Cortex of kidney (tissue), 1 donor: ENCODE results near the gene LTBP4.

Experiments used
- DNase-seq: peaks from one replicate; lab custom pipeline; 2025; lab: John Stamatoyannopoulos, UW

LTBP4 gene

DNA sequence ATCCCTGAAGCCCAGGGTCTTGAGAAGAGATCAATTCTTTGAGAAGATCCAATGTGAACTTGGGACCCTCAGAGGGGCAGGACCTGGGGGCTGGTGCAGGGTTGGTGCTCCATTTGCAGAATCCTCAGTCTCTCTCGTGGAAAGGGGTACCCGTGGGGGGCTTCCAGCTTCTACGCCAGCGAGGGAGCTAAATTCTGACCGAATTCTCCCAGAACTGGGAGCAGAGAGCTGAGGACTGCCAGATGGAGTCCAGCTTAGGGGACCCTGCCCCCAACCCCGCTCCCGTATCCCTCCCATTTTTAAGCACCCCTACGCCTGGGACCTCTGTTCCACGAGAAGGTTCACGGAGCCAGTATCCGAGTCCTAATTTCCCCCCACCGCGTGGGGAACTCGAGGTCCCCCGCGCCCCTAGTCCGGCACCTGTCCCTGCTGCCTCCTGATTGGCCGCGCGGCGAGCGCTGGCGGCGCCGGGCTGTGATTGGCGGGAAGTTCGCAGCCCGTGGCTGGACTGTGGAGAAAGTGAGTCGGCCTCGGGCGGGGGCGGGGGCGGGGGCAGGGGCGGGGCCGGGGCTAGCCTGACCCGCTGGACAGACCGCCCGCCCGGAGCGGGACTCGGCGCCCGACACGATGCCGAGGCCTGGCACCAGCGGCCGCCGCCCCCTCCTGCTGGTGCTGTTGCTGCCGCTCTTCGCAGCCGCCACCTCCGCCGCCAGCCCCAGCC is 4.4 kb upstream of the LTBP4 start:
- DNase-seq = no peak

DNA sequence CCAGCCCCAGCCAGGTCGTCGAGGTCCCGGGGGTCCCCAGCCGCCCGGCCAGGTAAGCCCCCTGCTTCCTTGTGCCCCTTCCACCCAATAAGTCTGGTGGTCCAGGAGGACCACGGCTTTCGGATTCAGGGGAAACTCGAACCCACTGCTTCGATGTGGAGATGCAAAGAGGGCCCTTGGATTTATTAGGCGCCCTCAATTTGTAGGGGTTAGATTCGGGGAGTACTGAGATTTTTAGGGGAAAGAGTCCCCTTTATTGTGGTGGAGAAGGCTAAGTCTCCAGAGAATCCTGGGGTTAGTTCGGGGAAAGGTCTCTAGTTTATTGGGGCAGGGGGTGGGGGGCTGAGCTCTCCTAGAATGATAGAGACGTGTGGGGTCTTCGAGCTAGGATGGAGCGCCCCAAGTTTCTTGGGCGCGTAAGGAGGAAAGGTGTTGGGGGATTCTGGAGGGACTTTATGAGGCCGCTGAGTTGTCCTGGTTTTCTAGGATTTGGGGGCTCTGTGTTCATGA is 3.8 kb upstream of the LTBP4 start:
- no peak for DNase-seq

DNA sequence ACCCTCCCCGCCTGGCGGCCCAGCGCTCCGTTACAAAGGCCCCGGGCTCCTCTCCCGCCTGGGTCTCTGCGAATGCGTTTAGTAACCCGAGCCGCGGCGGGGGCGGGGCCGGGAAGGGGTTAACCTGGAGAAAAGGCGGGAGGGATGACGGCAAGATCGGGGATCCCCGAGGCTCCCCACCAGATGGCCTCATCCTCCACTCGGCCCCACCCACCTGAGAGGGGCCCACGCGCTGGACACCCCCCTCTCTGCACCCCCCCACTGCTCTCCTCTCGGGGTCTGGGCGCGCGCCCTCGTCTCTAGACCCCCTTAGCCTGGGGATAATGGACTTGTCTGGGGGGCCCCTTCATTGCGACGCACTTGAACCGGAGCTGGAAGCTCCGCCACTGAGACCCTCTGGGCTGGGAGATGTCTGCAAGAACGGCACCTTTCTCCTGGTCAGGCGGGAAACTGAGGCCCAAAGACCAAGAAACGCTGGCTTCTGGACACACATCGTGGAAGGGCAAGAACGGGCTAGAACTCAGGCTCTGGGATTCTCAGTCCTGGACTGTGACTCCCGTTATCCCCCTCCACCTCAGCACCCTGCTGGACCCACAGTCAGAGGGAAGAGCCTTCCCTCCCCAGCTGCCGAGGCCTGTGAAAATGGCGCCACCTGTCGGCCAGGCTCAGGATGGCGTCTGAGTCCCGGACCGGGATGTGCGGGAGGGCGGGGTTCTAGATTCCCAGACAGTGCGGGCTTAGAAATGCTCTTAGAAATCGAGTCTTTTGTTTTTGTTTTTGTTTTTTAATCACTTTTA is 2.9 kb upstream of the LTBP4 start:
- no peak for DNase-seq

DNA sequence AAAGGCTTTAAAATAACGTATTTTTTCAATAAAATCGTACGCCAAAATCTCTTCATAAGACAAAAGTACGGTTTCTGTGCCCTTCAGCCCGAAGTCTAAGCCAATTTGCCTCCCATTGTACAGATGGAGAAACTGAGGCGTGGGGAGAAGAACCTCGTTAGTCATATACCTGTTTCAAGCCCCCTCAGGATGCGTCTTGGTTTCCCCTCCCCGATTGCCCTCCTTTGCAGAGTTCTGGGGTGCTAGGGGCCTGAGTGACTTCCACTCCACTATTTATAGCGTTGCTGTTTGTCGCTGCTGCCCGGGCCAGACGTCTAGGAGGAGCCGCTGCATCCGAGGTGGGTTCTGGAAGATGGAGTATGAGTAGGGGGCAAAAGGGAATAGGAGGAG is 2.3 kb upstream of the LTBP4 start:
- no peak for DNase-seq

DNA sequence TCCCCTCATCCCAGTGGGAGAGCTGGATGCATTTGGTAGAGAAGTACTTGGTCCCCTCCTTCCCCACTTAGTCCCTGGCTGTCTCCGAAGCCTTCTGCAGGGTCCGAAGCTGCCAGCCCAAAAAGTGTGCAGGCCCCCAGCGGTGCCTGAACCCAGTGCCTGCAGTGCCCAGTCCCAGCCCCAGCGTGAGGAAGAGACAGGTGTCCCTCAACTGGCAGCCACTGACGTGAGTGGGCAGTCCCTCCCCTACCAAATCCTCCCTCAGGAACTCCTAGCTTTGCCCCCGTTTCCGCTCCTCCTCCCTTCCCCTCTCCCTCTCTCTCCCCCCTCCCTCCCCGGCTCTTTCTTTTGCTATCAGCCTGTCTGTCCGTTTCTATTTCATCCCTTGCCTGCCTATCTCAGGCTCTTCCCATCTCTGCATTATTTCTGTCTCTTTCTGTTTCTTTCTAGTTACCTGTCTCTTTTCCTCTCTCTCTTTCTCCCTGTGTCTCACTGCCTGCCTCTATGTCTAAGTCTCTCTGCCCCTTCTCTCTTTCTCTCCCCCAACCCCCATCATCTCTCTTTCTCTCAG is 1.8 kb upstream of the LTBP4 start:
- no peak for DNase-seq

DNA sequence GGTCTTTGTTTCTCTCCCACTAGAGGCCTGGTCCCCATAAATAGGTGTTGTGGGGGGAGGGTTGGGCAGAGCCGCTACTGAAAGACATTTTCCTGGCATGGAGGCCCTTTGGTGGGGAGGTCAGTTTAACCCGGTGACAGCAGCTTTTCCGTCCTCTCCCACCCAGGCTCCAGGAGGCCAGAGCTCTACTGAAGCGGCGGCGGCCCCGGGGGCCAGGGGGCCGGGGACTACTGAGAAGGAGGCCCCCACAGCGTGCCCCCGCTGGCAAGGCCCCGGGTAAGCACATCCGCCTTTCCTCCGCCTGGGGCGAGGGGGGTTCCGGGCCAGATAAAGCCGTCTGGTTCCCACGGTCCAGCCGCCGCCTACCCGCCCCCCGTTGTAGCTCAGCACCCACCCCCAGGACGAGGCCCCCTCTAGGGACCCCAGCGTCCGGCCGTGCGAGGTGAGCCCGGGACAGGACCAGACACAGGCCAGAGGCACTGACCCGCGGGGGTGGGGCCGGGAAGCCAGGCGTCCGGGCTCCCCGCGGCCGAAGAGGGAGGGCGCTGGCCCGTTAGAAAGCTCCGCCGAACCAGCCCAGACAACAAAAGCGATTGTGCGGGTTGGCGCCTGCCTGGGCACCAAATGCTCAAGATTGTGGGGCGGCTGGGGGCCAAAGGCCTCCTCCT is 1.1 kb upstream of the LTBP4 start:
- DNase-seq = no peak

DNA sequence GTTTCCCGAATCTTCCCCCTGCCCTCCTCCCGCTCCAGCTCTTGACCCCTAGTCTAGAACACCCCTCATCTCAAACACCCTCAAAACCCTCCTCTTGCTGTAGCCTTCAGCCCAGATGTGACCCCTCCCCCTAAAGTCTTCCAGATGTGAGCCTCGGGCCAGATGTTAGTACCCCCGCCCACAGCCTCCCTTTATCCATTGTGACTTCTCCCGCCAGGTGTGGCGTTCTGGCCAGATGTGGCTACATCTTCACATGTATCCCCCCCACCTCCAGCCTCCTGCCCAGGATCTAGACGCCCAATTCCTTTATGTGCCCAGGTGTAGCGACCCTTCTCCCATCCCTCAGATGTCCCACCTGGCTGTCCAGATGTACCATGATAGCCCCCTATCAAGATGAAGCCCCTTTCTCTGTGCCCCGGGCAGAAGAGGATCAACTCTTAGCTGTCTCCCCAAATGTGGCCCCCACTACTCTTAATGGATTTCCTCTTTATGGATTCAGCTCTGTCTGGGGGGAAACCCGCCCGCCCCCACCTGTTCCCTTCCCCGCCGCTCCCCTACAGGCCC is 517 bp upstream of the LTBP4 start:
- no peak for DNase-seq

DNA sequence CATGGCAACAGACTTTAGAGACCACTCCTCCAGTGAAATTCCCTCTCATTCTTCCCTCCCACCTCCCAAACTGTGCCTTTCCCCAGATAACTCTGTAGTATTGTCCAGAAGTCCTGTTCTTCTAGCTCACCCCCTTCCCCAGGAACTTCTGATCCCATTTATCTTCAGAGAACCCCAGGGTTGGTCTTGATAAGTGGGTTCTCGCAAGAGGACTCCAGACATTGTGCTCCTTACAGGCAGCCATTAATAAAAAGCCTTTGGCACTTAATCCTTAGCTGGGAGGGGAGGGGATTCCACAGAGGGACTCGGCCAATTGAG is 1.9 kb downstream of the LTBP4 start:
- no peak for DNase-seq

DNA sequence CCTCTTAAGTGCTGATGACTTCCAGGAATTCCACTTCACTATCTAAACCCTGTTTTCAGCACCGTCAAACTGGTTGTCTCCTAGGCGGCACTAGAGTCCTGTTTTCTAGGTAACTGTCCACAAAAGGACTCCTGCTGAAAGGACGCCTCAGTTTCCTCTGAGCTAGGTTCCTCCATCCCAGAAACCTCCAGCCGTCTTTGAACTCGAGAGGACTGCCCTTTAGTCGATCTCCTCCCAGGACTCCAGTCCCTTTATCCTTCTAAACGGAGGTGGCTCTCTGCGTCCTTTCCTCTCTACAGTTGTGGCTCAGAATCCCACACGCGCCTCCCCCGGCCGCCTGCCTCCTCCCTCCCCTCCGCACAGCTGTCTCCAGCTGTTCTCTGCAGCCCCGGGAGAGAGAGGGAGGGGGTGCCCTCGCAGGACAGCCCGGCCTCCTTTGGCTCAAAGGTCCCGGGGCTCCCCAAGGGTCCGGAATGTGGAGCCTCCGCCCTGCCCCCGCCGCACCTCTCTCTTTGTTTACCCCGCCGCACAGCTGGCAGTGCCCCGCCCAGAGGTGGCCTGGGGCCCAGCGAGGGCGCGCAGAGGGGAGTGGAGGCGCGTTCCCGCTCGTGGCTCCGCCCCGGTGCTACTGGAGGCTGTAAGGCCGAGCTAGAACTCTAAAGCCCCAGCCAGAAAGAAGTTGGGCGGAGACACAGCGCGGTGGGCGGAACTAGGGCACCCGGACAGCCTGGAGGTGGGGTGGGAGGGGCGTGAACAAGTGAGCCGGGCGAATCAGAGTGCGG is 2.4 kb downstream of the LTBP4 start:
- no peak for DNase-seq

DNA sequence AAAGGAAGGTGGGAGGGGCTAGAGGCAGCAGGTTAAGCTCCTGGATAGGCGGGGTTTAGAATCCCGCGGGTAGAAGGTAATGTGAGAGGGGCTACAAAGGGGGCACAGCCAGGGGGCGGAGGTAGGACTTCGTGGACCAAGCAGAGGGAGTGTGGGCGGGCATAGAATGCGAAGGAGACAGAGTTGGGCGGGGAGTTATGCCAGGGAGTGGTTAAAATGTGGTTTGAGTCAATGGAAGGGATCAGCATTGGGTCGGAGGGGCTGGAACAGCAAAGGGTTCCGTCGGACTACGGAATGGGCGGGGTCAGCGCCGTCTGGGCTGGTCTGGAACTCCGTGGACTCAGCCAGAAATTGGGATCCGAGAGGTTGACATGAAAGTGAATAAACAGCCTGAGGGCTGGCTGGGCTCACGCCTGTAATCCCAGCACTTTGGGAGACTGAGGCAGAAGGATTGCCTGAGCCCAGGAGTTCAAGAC is 3.0 kb downstream of the LTBP4 start:
- no peak for DNase-seq

DNA sequence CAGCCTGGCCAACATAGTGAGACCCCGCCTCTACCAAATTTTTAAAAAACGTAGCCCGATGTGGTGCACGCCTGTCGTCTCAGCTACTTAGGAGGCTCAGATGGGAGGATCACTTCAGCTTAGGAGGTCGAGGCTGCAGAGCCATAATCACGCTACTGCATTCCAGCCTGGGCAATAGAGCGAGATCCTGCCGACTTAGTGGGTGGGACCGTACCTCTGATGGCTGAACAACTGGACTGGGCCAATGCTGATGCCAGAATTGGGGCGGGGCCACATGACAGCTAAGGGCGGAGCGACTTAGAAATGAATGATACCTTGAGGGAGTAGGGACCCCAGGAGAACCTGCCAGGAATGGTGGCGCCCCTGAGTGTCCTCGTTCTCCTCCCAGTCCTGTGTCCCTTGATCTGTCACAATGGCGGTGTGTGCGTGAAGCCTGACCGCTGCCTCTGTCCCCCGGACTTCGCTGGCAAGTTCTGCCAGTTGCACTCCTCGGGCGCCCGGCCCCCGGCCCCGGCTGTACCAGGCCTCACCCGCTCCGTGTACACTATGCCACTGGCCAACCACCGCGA is 3.6 kb downstream of the LTBP4 start:
- no peak for DNase-seq

DNA sequence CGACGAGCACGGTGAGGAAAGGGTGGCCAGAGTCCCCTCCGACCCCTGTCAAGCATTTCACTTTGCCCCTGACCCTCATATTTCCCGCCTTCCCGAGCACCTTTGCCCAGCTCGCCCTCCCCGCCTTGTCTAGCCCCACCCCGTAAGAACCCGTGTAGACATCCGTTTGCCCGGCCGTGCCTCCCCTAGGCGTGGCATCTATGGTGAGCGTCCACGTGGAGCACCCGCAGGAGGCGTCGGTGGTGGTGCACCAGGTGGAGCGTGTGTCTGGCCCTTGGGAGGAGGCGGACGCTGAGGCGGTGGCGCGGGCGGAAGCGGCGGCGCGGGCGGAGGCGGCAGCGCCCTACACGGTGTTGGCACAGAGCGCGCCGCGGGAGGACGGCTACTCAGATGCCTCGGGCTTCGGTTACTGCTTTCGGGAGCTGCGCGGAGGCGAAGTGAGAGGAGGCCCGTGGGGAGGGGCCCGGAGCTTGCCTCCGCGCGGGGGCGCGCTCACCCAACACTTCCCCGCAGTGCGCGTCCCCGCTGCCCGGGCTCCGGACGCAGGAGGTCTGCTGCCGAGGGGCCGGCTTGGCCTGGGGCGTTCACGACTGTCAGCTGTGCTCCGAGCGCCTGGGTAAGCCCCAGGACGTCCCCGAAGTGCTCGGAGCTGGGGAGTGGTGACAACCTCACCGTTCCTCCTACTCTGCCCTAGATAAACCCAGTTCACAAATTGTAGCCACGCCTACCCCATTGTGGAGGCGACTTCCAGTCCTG is 4.2 kb downstream of the LTBP4 start:
- DNase-seq = no peak

DNA sequence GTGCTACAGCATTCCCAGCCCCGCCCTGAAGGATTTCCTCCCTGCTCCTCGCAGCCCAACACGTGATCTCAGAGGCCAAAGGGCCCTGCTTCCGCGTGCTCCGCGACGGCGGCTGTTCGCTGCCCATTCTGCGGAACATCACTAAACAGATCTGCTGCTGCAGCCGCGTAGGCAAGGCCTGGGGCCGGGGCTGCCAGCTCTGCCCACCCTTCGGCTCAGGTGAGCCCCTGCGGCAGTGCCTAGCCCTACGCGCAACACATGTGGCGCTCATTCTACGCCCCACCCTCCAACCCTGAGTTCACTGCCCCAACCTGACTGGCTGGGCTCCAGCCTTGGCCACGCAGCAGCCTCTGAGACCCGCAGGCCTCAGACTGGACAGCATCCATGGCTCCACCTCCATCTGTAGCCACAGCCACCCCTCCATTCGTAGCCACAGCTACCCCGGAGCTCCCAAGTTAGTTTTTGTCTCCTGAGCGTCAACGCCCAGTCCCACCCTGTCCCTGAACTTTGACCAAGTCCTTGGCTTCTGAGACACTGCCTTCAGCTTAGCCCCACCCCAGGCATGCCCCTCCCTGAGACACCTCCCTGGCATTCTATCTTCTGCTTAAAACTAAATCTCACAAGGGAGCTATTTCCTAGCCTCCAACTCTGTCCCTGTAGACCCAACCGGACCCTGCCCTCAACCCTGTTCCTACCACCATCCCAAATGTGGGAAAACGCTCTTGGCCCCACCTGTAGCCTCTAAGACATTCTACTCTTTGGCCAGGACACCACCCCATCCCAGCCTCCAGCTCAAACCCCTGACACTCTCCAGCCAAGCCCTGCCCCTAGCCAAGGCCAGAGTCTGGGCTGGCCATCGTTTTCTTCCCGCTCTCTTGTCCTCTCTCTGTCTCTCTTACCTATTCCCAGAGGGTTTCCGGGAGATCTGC is 6.4 kb downstream of the LTBP4 start:
- DNase-seq = no peak

DNA sequence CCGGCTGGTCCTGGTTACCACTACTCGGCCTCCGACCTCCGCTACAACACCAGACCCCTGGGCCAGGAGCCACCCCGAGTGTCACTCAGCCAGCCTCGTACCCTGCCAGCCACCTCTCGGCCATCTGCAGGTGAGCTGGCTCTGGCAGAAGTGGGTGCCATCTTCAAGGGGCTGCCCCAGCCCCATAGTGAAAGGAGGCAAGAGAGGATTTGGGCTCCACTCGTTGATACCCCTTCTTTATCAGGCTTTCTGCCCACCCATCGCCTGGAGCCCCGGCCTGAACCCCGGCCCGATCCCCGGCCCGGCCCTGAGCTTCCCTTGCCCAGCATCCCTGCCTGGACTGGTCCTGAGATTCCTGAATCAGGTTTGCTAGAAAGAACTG is 7.1 kb downstream of the LTBP4 start:
- no peak for DNase-seq

DNA sequence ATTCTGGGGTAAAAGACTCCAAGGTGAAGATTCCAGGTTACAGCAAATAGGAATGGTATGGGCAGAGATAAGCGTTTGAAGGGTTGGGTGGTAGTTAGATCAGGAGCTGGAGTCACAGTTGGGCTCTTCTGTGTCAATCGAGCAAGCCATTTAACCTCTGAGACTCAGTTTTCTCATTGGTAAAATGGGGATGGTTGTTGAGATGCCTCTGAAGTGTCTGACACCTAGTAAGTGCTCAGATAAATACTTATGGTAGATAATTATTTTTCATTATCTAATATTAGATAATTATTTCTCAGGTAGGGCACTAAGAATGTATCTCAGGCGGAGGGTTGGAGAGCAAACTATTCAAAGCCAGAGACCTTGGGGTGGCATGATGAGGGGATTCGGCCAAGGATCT is 7.8 kb downstream of the LTBP4 start:
- no peak for DNase-seq

DNA sequence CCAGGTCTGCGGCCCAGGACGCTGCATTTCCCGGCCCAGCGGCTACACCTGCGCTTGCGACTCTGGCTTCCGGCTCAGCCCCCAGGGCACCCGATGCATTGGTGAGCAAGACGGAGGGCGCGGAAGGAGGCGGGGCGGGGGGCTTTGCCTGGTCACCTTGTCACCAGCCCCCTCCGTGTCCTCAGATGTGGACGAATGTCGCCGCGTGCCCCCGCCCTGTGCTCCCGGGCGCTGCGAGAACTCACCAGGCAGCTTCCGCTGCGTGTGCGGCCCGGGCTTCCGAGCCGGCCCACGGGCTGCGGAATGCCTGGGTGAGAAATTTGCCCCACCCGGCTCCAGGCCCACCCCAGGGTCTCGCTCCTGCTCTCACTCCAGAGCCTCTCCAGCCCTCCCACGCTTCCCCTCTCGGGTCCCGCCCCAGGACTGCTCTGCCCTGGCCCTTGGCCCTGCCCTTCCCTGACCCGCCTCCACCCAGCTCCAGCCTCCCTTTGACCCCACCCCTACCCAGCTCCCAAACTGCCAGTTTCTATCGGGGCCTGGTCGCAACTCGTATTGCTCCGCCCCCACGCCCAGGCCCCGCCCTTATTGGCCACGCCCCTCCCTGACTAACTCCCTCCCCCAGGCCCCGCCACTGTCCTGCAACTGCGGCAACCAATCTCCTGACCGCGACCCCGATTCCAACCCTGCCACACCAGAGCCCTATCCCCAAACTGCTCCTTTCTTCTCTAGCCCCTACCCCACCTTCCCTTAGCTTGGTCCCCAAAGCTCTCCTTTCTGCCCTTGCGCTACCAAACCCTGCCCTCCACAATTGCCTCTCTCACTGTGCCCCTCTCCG is 8.6 kb downstream of the LTBP4 start:
- DNase-seq = no peak

DNA sequence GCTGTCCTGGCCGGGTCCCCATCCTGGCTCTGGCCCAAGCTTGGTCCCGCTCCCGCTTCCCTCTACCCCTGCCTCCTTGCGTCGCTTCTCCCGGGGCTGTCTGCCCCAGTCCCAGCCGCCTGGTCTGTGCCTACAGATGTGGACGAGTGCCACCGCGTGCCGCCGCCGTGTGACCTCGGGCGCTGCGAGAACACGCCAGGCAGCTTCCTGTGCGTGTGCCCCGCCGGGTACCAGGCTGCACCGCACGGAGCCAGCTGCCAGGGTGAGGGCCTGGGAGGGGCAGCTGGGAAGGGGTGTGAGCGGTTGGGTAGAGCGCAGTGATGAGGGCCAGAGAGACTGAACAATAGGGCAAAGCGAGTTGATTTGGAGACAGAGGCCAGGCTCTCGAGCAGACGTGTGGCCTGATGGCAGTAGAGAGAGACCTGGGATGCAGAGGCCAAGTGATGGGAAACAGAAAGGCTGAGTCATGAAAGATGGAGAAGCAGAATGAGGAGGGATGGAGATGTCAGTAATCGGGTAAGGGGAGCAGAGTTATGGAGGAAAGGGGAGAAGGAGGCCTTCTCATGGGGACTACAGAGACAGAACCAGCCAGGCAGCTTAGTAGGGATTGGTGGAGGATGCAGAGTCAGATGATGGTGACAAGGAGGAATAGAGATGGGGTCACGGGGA is 9.4 kb downstream of the LTBP4 start:
- no peak for DNase-seq

DNA sequence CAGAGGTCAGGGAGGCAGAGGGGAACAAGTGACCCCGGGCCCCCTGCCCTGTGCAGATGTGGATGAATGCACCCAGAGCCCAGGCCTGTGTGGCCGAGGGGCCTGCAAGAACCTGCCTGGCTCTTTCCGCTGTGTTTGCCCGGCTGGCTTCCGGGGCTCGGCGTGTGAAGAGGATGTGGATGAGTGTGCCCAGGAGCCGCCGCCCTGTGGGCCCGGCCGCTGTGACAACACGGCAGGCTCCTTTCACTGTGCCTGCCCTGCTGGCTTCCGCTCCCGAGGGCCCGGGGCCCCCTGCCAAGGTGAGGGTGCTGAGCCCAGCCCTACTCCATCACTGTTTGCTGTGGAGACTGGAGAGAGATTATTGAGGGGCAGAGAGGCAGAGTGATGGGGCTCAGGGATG is 9.9 kb downstream of the LTBP4 start:
- no peak for DNase-seq
